Fibroblast of skin of scalp (primary cell): ENCODE measurements around the gene PLEK.
"Not testable (repeated sequence)": the region's sequence is repeated elsewhere in the genome, so short reads cannot be mapped to it uniquely, and the experiment has no call there.

Experiments
- DNase-seq: peaks from one replicate; pipeline ENCODE4 v3.0.0-alpha.2; 2013

Gene PLEK

DNA sequence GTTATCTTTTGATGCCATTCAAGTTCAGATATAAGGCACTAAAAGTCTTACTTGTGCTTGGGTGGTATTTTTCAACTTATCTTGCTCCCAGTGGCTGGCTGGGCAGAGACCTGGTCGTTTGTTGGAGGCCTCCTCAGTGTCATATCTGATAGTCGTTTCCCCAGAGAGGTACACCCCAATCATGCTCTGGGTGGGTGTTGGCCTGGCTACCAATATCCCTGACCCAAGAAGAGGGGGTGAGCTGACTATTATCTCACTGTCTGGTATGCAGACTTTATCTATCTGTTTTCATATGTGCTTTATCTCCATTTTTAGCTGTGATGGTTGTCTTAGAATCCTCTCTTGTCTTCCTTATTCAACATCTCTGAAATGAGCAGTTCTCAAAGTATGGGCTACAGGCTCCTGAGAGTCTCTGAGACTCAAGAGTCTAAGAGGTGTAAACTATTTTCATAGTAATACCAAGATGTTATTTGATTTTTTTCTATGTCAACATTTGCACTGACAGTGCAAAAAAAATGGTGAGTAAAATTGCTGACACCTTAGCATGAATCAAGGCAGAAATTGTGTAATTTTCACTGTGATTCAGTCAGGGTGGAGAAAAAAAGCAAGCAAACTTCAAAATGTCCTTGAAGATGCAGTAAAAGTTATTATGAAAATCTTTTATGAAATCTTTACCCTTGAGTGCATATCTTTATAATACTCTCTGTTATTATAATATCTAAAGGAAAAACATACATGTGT, 12.3 kb upstream of the PLEK start:
- DNase-seq: peak; percentile 14

GRCh38 chr2:68356599-68357239, 8.4 kb upstream of the PLEK start:
- DNase-seq: no peak

DNA sequence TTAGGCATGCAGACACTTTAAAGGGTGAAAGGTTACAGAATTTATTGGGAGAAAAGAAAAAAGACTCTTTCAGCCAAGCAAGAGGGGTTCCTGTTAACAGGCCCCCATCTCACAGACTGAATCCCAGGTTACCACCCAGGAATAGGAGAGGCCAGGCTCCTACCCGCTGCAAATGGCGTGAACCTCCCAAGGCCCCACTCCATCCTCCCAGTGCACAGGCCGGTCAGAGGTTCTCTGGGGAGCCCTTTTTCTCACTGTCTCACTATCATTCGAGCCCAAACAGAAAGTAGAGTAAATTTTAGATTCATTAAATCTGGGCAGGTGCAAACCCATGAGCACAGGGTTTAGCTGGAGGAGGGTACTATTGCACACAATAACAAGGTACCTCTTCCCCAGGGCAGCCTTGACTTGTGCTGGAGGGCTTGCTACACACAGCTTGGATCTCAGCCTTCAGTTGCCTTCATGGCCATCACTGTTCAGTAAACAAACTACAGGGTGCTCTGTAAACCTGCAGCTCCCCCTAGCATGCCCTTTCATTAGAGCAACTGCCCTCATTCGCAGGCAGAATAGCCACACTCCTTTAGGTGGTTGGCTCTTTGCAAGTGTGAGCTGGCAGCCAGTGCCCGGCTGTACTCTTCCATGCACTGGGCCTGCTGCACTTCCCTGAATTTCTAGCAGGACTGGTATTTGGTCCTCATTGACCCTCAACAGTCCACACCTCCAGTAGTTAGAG, 7.3 kb upstream of the PLEK start:
- peak; percentile 36 for DNase-seq

GRCh38 chr2:68359889-68360288, 5.2 kb upstream of the PLEK start:
- DNase-seq: no peak

- DNase-seq: peak; percentile 47
These were observed 3.0 kb upstream of the PLEK start for GRCh38 chr2:68362069-68362468.

- no peak for DNase-seq
These were observed 2.3 kb upstream of the PLEK start for GRCh38 chr2:68362749-68363148.

DNA sequence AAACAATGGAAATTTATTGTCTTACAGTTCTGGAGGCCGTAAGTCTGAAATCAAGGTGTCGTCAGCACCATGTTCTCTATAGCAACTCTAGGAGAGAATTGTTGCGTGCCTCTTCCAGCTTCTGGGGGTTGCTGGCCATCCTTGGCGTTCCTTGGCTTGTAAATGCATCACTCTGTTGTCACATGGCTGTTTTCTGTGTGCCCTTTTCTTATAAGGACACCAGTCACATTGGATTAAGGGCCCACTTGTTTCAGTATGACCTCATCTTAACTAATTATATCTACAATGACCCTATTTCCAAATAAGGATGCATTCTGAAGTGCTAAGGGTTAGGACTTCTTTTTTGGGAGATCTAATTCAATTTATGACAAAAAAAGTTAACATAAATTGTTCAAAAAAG, 1.4 kb upstream of the PLEK start:
- no peak for DNase-seq

DNA sequence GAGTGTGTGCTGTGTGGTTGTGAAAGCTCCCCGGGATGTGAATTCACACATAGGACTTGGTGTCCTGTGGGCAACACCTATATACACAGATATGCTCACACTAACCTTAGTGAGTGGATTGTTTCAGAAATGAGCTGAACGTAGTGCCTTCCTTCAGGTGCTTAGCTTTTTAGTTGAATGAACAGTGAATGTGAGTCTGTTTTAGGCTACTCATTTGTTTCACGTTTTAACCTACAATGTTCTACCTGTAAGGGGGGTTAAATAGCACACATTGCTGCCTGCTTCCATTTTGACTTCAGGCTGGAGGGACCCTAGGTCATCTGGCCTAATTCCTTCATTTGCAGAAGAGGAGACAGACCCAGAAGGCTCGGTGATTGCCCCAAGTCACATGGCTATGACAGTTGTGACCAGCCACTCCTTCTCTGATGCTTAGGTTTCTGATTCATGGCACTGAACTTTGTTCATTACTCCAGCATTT, 1.0 kb downstream of the PLEK start:
- no peak for DNase-seq

- DNase-seq: no peak
These were observed 3.0 kb downstream of the PLEK start for GRCh38 chr2:68367953-68368653.

DNA sequence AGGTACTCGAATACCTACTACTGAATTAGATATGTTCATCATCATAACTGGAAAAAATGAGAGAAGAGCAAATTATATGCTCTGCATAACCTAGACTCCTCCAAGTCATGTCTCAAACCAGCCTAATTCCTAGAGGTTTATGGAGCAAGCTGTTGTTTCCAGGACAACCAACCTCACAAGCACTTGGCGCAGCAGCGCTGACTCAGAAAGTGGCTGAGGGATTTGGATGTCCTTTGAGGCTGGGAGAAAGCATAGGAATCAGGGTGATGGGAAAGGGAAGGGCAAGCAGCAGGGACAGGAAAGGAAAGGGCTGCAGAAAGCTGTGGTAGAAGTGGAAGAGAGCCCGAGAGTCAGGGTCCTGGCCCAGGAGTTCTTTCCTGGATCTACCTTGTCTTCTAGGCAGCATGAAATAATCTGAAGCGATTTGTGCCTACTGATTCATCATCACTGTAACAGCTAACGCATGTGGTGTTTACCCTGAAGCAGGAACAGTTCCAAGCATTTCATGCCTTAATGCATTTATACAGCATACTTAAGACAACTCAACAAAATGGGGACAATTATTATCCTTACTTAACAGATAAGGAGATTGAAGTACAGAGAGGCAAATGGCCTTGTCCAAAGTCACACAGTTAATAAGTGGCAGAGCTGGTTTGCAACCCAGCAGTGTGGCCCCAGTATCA, 3.7 kb downstream of the PLEK start:
- DNase-seq: peak; percentile 34

- DNase-seq: no peak
These were observed 4.3 kb downstream of the PLEK start for GRCh38 chr2:68369337-68369734.

GRCh38 chr2:68371138-68371537, 6.1 kb downstream of the PLEK start:
- DNase-seq: no peak

DNA sequence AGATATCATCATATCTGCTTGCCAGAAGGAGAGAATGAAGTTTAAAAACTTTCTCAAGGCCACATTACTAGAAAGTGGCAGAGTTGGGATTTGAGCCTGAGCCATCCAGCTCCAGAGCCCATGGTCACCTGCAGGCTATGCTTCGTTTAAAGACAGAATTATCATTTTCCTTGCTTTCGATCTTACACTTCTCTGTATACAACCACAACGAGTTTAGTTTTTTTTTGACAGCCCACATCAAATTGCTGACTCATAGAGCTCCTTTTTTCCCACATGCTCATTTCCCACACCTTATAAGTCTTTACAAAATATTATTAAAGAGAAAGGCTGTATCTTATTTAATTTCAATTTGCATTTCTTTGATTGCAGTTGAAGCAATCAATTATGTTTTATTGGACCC, 6.5 kb downstream of the PLEK start:
- DNase-seq: no peak

GRCh38 chr2:68372485-68372884, 7.4 kb downstream of the PLEK start:
- no peak for DNase-seq

DNA sequence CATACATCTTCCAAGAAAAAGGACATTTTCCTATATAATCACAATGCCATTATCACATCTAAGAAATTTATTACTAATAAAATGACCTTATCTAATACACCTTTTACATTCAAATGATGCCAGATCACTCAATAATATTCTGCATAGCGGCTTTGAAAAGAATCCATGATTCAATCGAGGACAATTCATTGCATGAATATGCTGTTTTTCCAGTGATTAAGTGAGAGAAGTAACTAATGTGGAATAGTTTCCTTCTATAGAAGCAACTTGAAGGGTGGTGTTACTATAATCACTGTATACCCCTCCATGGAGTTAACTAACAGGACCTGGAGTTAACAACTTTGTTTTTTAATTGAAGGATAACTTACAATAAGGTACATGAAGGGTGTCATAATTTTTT, 9.1 kb downstream of the PLEK start:
- DNase-seq: no peak

GRCh38 chr2:68375582-68375981, 10.5 kb downstream of the PLEK start:
- DNase-seq: no peak

- DNase-seq: no peak
These were observed 12.2 kb downstream of the PLEK start for GRCh38 chr2:68377137-68377780.

DNA sequence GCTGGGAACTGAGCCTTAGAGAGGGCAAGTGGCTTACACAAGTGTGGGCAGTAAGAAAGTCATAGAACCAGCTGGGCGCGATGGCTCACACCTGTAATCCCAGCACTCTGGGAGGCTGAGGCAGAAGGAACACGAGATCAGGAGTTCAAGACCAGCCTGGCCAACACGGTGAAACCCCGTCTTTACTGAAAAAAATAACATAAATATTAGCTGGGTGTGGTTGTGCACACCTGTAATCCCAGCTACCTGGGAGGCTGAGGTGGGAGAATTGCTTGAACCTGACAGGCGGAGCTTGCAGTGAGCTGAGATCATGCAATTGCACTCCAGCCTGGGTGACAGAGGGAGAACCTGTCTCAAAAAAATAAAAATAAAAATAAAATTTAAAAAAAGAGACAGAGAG, 13.7 kb downstream of the PLEK start:
- not testable (repeated sequence) for DNase-seq

- DNase-seq: no peak
These were observed 14.2 kb downstream of the PLEK start for GRCh38 chr2:68379184-68379708.

DNA sequence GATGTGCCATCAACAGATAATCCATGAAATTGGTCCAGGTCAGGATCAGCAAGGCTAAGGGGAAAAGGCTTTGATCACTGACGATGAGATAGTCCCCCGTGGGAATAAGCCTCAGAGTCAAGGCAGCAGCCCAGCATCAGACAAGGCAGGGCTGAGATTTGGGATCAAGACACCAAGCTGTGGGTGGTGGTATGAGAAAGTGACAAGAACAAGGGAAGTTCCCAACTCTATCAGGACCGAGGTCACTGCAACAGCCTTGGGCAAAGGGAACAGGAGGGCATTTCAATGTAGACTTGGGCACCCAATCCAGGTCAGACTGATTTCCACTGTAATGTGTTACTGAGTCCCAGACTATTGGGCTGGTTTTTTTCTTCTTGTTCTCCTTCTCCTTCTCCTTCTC, 18.7 kb downstream of the PLEK start:
- no peak for DNase-seq

DNA sequence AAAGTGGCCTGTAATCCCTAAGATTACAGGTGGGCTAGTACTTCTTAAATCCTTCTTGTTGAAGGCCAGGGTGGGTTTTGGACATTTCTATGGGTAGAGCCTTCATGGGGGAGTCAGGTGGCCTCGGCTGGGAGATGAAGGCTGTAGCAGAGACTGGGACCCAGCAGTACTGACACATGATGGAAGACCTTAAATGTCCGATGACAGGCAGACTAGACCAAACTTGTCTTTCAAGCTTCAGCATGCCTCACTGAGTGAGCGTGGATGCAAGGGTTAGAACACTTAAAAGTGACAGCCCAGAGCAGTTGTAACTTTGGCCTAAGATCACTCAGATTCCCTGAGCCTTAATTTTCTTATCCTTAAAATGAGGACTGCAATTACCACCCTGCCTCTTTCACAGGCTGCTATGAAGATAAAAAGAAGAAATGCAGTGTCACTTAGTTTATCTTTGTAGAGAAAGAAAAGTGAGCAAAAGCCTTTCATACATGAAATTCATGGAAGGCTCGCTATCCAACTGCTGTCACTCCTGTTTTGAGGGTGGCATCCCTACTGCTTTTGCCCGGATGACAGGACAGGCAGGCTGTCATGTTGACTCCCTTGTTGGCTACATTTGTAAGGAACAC, 19.5 kb downstream of the PLEK start:
- DNase-seq: no peak
